ENCODE results near the gene ATF6B. TPM values are rescaled to one million over a fixed set of nuclear protein-coding genes. Genes with fewer than 3 reads are reported as not detected.

ATF6B gene
- total RNA-seq, 1 experiment from 2014 or later = 87.2 TPM

GRCh38 chr6:32132110-32132509, 4.1 kb upstream of the ATF6B start:
- Histone ChIP-seq H3K4me3 (no peak overlapping the region), H3K4me1 (replicated peaks; ENCODE audit: insufficient read depth) (peaks cover 22% of the 10 kb centered on the region), H3K27me3 (ENCODE audit: insufficient read depth, low read depth) (no peaks in the 10 kb centered on the region), H3K27ac (no peak overlapping the region), H3K79me2 (ENCODE audit: low read depth) (peaks cover 27% of the 10 kb centered on the region), H4K20me1 (ENCODE audit: insufficient read depth) (no peaks in the 10 kb centered on the region), H3K9me2 (ENCODE audit: insufficient read depth) (no peaks in the 10 kb centered on the region), H3K4me2 (0 out of 2 replicates have a peak overlapping the region, but pooled peaks have one; percentile 13), H2AFZ (no peak overlapping the region), H3K36me3 (ENCODE audit: low read depth) (no peaks in the 10 kb centered on the region), H3F3A (ENCODE audit: insufficient read depth, low read depth) (peaks cover 21% of the 10 kb centered on the region), H3K9me3 (ENCODE audit: insufficient read depth, low read depth) (no peaks in the 10 kb centered on the region)
- DNase-seq = no peak
- TF ChIP-seq EZH2 (IDR thresholded peaks at IDR 0.05; ENCODE audit: low read depth) = no peak
- TF ChIP-seq CTCF (conservative IDR thresholded peaks at IDR 0.05) = no peak
- intact Hi-C loops (cut with micrococcal nuclease; ENCODE audit: unreplicated experiment) = loop anchor here (5.0 kb wide), 1 partner anchor 65 kb away; no protein-coding TSS in a partner anchor
- POLR2A ChIA-PET (ENCODE audit: unreplicated experiment) = no interaction called here
- CTCF ChIA-PET = no interaction called here
- BruUV-seq (replicated peaks) = no TSS peak

DNA sequence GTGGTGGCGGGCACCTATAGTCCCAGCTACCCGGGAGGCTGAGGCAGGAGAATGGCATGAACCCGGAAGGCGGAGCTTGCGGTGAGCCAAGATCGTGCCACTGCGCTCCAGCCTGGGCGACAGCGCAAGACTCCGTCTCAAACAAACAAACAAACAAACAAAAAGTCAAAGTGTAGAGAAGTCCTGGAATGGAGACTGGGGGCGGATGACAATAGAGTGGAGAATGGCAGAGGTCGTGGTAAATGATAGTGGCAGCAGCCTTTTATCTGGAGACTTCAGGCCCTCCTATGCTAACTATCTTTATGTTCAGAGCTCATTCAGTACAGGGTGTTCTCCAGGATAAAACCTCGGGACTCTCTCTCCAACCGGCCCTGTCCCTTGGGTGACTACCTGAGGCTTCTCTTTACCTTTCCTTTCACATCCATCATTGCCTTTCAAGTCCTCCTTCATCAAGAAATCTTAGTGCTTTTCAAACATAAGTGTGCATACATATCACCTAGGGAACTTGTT, 3.4 kb upstream of the ATF6B start:
- POLR2A ChIA-PET (ENCODE audit: unreplicated experiment) = no interaction called here
- Histone ChIP-seq H3F3A (ENCODE audit: insufficient read depth, low read depth) (peaks cover 21% of the 10 kb centered on the region), H3K36me3 (ENCODE audit: low read depth) (0 out of 2 replicates have a peak, but pooled peaks cover 2% of the 10 kb centered on the region), H3K9me3 (ENCODE audit: insufficient read depth, low read depth) (no peaks in the 10 kb centered on the region), H3K4me2 (no peak overlapping the region), H3K4me1 (replicated peaks; ENCODE audit: insufficient read depth) (peaks cover 29% of the 10 kb centered on the region), H3K27ac (no peak overlapping the region), H3K79me2 (ENCODE audit: low read depth) (peaks cover 33% of the 10 kb centered on the region), H3K4me3 (no peak overlapping the region), H4K20me1 (ENCODE audit: insufficient read depth) (no peaks in the 10 kb centered on the region), H2AFZ (no peak overlapping the region), H3K27me3 (ENCODE audit: insufficient read depth, low read depth) (no peaks in the 10 kb centered on the region), H3K9me2 (ENCODE audit: insufficient read depth) (no peaks in the 10 kb centered on the region)
- BruUV-seq (replicated peaks) = no TSS peak
- CTCF ChIA-PET = no interaction called here
- intact Hi-C loops (cut with micrococcal nuclease; ENCODE audit: unreplicated experiment) = loop anchor here (5.0 kb wide), 1 partner anchor 66 kb away; no protein-coding TSS in a partner anchor
- no peak for DNase-seq
- TF ChIP-seq CTCF (conservative IDR thresholded peaks at IDR 0.05) = no peak

DNA sequence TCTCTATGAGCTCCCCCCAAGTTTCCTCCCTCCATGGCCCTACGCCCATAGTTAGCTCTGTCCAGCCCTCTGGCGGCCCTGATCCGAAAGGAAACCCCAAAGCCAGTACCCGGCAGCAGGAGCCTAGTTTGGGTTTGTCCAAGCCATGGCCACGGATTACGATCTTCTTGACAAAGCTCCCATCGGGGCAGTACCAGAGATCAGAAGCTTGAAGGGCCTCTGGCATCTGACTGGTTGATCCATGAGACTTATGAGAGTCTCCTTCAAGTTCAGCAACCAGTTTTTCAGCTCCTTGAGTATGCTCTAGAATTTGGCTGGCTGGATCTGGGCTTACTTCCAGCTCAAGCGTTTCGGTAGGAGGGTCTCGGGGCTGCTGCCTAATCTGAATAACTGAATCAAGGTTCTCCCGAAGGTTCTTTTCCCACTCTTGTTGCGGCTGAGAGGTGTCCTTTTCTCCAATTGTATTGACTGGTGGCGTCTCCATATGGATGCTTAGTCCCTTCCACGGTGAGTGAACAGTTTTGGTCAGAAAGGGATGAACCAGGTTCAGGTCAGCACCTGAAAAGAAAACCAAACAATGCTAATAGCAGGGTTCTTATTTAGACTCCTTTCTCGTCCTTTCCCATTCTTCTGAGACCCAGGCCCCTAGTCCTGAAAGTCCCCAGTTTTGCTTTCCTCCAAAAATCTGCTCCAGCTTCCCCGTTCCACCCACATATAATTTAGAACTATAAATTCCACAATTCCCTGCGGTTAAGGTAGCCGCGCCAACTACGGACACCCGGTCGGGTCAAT, 1.4 kb upstream of the ATF6B start:
- BruUV-seq (replicated peaks) = TSS peak; percentile 60

More for the DNA sequence above, 1.4 kb upstream of the ATF6B start:
- POLR2A ChIA-PET (ENCODE audit: unreplicated experiment) = interaction anchor here (0.6 to 1.1 kb wide), 7 partner anchors 22 to 842 kb away, joined by 4 to 21 read pairs (median 5); no protein-coding TSS in a partner anchor
- H3K27ac ChIP-seq = peak overlapping the region; percentile 35
- no peaks in the 10 kb centered on the region for H4K20me1 ChIP-seq (ENCODE audit: insufficient read depth)
- no peaks in the 10 kb centered on the region for H3K9me3 ChIP-seq (ENCODE audit: insufficient read depth, low read depth)
- peaks cover 29% of the 10 kb centered on the region for H3K4me1 ChIP-seq (replicated peaks; ENCODE audit: insufficient read depth)
- peaks cover 7% of the 10 kb centered on the region; the same call in 1 of the 2 replicates for H3K36me3 ChIP-seq (ENCODE audit: low read depth)
- intact Hi-C loops (cut with micrococcal nuclease; ENCODE audit: unreplicated experiment) = loop anchor here (1.0 to 5.0 kb wide), 4 partner anchors 15 to 68 kb away; partner anchors contain the start of gene PPT2
- TF ChIP-seq EZH2 (IDR thresholded peaks at IDR 0.05; ENCODE audit: low read depth) (no peak), CTCF (conservative IDR thresholded peaks at IDR 0.05) (no peak)
- H3K79me2 ChIP-seq (ENCODE audit: low read depth) = peaks cover 43% of the 10 kb centered on the region
- H2AFZ ChIP-seq = peak overlapping the region; percentile 82
- H3F3A ChIP-seq (ENCODE audit: insufficient read depth, low read depth) = peaks cover 21% of the 10 kb centered on the region
- H3K4me2 ChIP-seq = peak overlapping the region; percentile 81
- no peaks in the 10 kb centered on the region for H3K9me2 ChIP-seq (ENCODE audit: insufficient read depth)
- peak overlapping the region; percentile 74 for H3K4me3 ChIP-seq
- CTCF ChIA-PET = interaction anchor here (0.6 to 0.8 kb wide), 4 partner anchors 11 to 588 kb away, joined by 3 to 4 read pairs (median 4); partner anchors contain the start of genes DDX39B and PBX2
- H3K27me3 ChIP-seq (ENCODE audit: insufficient read depth, low read depth) = no peaks in the 10 kb centered on the region
- DNase-seq = no peak

Measured in PC-9 (cell line).